Ovary (tissue), 3 donors: ENCODE results near the gene MORN1.

ENCODE experiments used
- CTCF ChIP-seq, 3 donors: fragments of 450-650 bp in 2 of 3; fragments of 200-600 bp in 1 of 3; IDR thresholded peaks; one replicate each; pipeline versions ENCODE4 v1.5.1 to v1.8.0; 2016 to 2022; ENCODE audit warnings: antibody characterized with exemption in 3 of 3, mild to moderate bottlenecking in 1 of 3
- POLR2A ChIP-seq: fragments of 450-650 bp; IDR thresholded peaks from one replicate; pipeline ENCODE4 v1.6.1; 2017; ENCODE audit warnings: antibody characterized with exemption, mild to moderate bottlenecking, moderate library complexity
- donor health status: DM: no; HTN: no; CAD: no.

DNA sequence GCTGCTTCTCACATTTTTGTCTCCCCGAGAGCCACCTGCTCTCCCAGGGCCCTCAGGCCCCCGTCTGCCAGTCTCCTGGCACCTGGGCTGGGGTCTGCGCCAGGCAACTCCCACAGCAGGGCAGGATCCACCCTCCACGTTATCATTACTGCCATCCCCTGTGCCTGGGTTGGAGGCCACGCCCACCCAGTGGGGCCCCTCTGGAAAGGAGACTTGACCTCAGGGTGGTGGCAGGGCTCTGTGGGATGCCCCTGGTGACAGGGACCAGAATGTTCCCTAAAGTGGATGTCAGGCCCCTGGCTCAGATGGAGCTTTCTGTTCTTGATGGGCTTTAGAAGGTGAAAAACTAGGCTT, 96.7 kb downstream of the MORN1 start:
- TF ChIP-seq CTCF (IDR thresholded peaks at IDR 0.05): no peak
- no peak for TF ChIP-seq POLR2A
